ENCODE measurements around the gene IL32. TPM values are rescaled to one million over a fixed set of nuclear protein-coding genes. Genes with fewer than 3 reads are reported as not detected.

The IL32 gene
- total RNA-seq (100 to 1,000 TPM; 378 to 383 TPM), total RNA-seq (37.6 to 323 (median 93.8) reads per million in 172 experiments)
- 1,627 TPM for polyA plus RNA-seq (2013, experiment 1 of 2)
- polyA plus RNA-seq (2013, experiment 2 of 2), result 1,660 TPM

- peak within 1 kb of the TSS; percentile 97 for H3K27ac Mint-ChIP-seq
- peaks cover 78% of the 10 kb centered on the region for H3K4me1 ChIP-seq (ENCODE audit: insufficient read depth, low read length)
- TF ChIP-seq CTCF (IDR thresholded peaks at IDR 0.05), result no peak
- peaks cover 51% of the 10 kb centered on the region for H3K36me3 Mint-ChIP-seq (ENCODE audit: low read depth)
- ChIA-PET CTCF (interaction anchor here (0.6 to 4.9 kb wide), 5 partner anchors 11 to 64 kb away, joined by 3 to 33 read pairs (median 3); no protein-coding TSS in a partner anchor), POLR2A (interaction anchor here (0.5 to 6.5 kb wide), 17 partner anchors 11 to 218 kb away, joined by 3 to 137 read pairs (median 6); partner anchors contain the start of genes MMP25, ZNF213 and ZSCAN10)
- peak within 1 kb of the TSS; percentile 99 for H3K4me3 ChIP-seq (ENCODE audit: low read length)
- H3K4me3 Mint-ChIP-seq, result peak within 1 kb of the TSS; percentile 99
- peaks cover 35% of the 10 kb centered on the region for H3K36me3 ChIP-seq (ENCODE audit: insufficient read depth, low read length)
- peak within 1 kb of the TSS; percentile 85 to 98 for H3K27ac ChIP-seq (ENCODE audit: low read depth in 1 of 2, low read length in 2 of 2)
- no peaks in the 10 kb centered on the region for H3K9me3 ChIP-seq (ENCODE audit: control insufficient read depth in 1 of 2, insufficient read depth in 1 of 2, low read length in 2 of 2)
- no peaks in the 10 kb centered on the region for H3K27me3 Mint-ChIP-seq
- DNase-seq, result peak; percentile 46 to 88 (median 68)
- H3K9me3 Mint-ChIP-seq, result no peaks in the 10 kb centered on the region
- intact Hi-C loops (cut with DNase I, micrococcal nuclease), result no loop called here
- peak; percentile 65 for ATAC-seq (ENCODE audit: poor library complexity)
- peaks cover 67% of the 10 kb centered on the region for H3K4me1 Mint-ChIP-seq (ENCODE audit: low read depth)
- H3K27me3 ChIP-seq (ENCODE audit: control insufficient read depth in 1 of 2, insufficient read depth in 2 of 2, low read length in 2 of 2), result no peaks in the 10 kb centered on the region
Measured at GRCh38 chr16:3065069-3065741, at the start of gene IL32. Gene IL32, plus strand, starts transcription at chr16:3065640. Its CDS starts 172 bp downstream, at chr16:3065812.

GRCh38 chr16:3015865-3016521 lies 49.4 kb upstream of the IL32 start:
- Histone ChIP-seq H3K4me1 (ENCODE audit: insufficient read depth, low read length) (peaks cover 43% of the 10 kb centered on the region), H3K36me3 (ENCODE audit: insufficient read depth, low read length) (no peaks in the 10 kb centered on the region), H3K27ac (ENCODE audit: low read depth in 1 of 2, low read length in 2 of 2) (no peak overlapping the region), H3K4me3 (ENCODE audit: low read length) (no peak overlapping the region), H3K9me3 (ENCODE audit: control insufficient read depth in 1 of 2, insufficient read depth in 1 of 2, low read length in 2 of 2) (peaks cover 0 to 5% of the 10 kb centered on the region in 2 experiments), H3K27me3 (ENCODE audit: control insufficient read depth in 1 of 2, insufficient read depth in 2 of 2, low read length in 2 of 2) (peaks cover 10 to 12% of the 10 kb centered on the region in 2 experiments)
- DNase-seq (no peak), ATAC-seq (ENCODE audit: poor library complexity) (no peak)
- ChIA-PET POLR2A (no interaction called here), CTCF (no interaction called here)
- H3K4me3 Mint-ChIP-seq, result peak overlapping the region; percentile 71
- no peaks in the 10 kb centered on the region for H3K9me3 Mint-ChIP-seq
- H3K27ac Mint-ChIP-seq, result no peak overlapping the region
- no peak for TF ChIP-seq CTCF (IDR thresholded peaks at IDR 0.05)
- H3K4me1 Mint-ChIP-seq (ENCODE audit: low read depth), result peaks cover 16% of the 10 kb centered on the region
- intact Hi-C loops (cut with DNase I, micrococcal nuclease), result no loop called here
- H3K36me3 Mint-ChIP-seq (ENCODE audit: low read depth), result no peaks in the 10 kb centered on the region
- peaks cover 18% of the 10 kb centered on the region for H3K27me3 Mint-ChIP-seq

GRCh38 chr16:3017344-3017743 lies 48.1 kb upstream of the IL32 start:
- no peaks in the 10 kb centered on the region for H3K9me3 Mint-ChIP-seq
- CTCF ChIA-PET, result no interaction called here
- Histone ChIP-seq H3K9me3 (ENCODE audit: control insufficient read depth in 1 of 2, insufficient read depth in 1 of 2, low read length in 2 of 2) (peaks cover 0 to 5% of the 10 kb centered on the region in 2 experiments), H3K36me3 (ENCODE audit: insufficient read depth, low read length) (no peaks in the 10 kb centered on the region), H3K27ac (ENCODE audit: low read depth in 1 of 2, low read length in 2 of 2) (no peak overlapping the region), H3K4me1 (ENCODE audit: insufficient read depth, low read length) (peaks cover 49% of the 10 kb centered on the region), H3K27me3 (ENCODE audit: control insufficient read depth in 1 of 2, insufficient read depth in 2 of 2, low read length in 2 of 2) (peaks cover 4 to 10% of the 10 kb centered on the region in 2 experiments), H3K4me3 (ENCODE audit: low read length) (no peak overlapping the region)
- H3K4me1 Mint-ChIP-seq (ENCODE audit: low read depth), result peaks cover 29% of the 10 kb centered on the region
- no peak overlapping the region for H3K27ac Mint-ChIP-seq
- intact Hi-C loops (cut with DNase I, micrococcal nuclease), result no loop called here
- POLR2A ChIA-PET, result no interaction called here
- H3K4me3 Mint-ChIP-seq, result no peak overlapping the region
- ATAC-seq (ENCODE audit: poor library complexity) (no peak), DNase-seq (no peak)
- H3K27me3 Mint-ChIP-seq, result peaks cover 16% of the 10 kb centered on the region
- no peaks in the 10 kb centered on the region for H3K36me3 Mint-ChIP-seq (ENCODE audit: low read depth)
- TF ChIP-seq CTCF (IDR thresholded peaks at IDR 0.05), result no peak
